HepG2 (cell line): Measurements from ENCODE around the gene ZNRF3. TPM values are rescaled to one million over a fixed set of nuclear protein-coding genes. Genes with fewer than 3 reads are reported as not detected.

Experiments used
- ARHGAP35 ChIP-seq: sonication (generic); formaldehyde crosslinking; IDR thresholded peaks from 2 replicates; pipeline ENCODE4 v1.9.0; 2022; ENCODE audit warnings: mild to moderate bottlenecking, inconsistent platforms, moderate library complexity, missing genetic modification reagents, borderline replicate concordance
- ATRX ChIP-seq: sonication (generic); formaldehyde crosslinking; IDR thresholded peaks from 2 replicates; pipeline ENCODE4 v1.4.0; 2020; ENCODE audit warnings: missing genetic modification reagents, borderline replicate concordance
- CAMTA2 ChIP-seq: sonication (generic); formaldehyde crosslinking; IDR thresholded peaks from 2 replicates; pipeline ENCODE4 v1.4.0; 2020; ENCODE audit warnings: mild to moderate bottlenecking, missing genetic modification reagents, borderline replicate concordance
- CBX1 ChIP-seq: IDR thresholded peaks from one replicate; pipeline ENCODE4 v1.6.1; 2016; ENCODE audit warnings: antibody characterized with exemption, low read depth
- CCDC6 ChIP-seq: sonication (generic); formaldehyde crosslinking; IDR thresholded peaks from 2 replicates; pipeline ENCODE4 v1.8.1; 2022; ENCODE audit warnings: mild to moderate bottlenecking, missing genetic modification reagents, moderate library complexity
- EZH2 ChIP-seq: conservative IDR thresholded peaks from 2 replicates; pipeline ENCODE4 v1.6.1; 2012; ENCODE audit warnings: mild to moderate bottlenecking, low read depth, low read length, moderate library complexity
- HDAC2 ChIP-seq: sonication (generic); formaldehyde crosslinking; IDR thresholded peaks from 2 replicates; pipeline ENCODE4 v1.4.0; 2020; ENCODE audit warnings: missing genetic modification reagents
- HNRNPUL1 ChIP-seq: fragments of 200-400 bp; formaldehyde crosslinking; IDR thresholded peaks from 2 replicates; pipeline ENCODE4 v1.6.1; 2017; ENCODE audit warnings: low read depth, mild to moderate bottlenecking, low read length, moderate library complexity
- NFRKB ChIP-seq: fragments of 450-650 bp; IDR thresholded peaks from 2 replicates; pipeline ENCODE4 v1.6.1; 2017
- POLR2G ChIP-seq: fragments of 200-400 bp; formaldehyde crosslinking; IDR thresholded peaks from 2 replicates; pipeline ENCODE4 v1.6.1; 2018; ENCODE audit warnings: mild to moderate bottlenecking, low read depth, low read length, moderate library complexity
- TCF7 ChIP-seq: sonication (generic); IDR thresholded peaks from 2 replicates; pipeline ENCODE4 v1.6.1; 2016; ENCODE audit warnings: antibody characterized with exemption, low read depth
- ZC3H4 ChIP-seq: sonication (generic); formaldehyde crosslinking; IDR thresholded peaks from 2 replicates; pipeline ENCODE4 v1.4.0; 2020; ENCODE audit warnings: missing genetic modification reagents, borderline replicate concordance
- ZNF292 ChIP-seq: sonication (generic); formaldehyde crosslinking; IDR thresholded peaks from 2 replicates; pipeline ENCODE4 v1.8.1; 2022; ENCODE audit warnings: mild to moderate bottlenecking, low read depth, missing genetic modification reagents, borderline replicate concordance
- ZNF33A ChIP-seq: sonication (generic); formaldehyde crosslinking; IDR thresholded peaks from 2 replicates; pipeline ENCODE4 v1.5.1; 2020; ENCODE audit warnings: missing genetic modification reagents, mild to moderate bottlenecking, moderate library complexity, borderline replicate concordance
- ZNF780A ChIP-seq: sonication (generic); formaldehyde crosslinking; IDR thresholded peaks from 2 replicates; pipeline ENCODE4 v1.8.0; 2022; ENCODE audit warnings: mild to moderate bottlenecking, missing genetic modification reagents, moderate library complexity
- polyA plus RNA-seq, 8 experiments: library from polyadenylated mRNA; depleted of rRNA in 3 of 8; stranded (reverse) in 7 of 8; unstranded in 1 of 8; fragments of >200 nt; fragmentation: Illumina TruSeq in 4 of 8; extraction: Trizol in 4 of 8; gene quantifications; 2 replicates each; pipeline versions ENCODE4 v1.2.1 to v1.2.3, GENCODE V29; 2011 to 2016; ENCODE audit warnings: low read depth in 4 of 8, missing spikeins in 1 of 8, mixed read lengths in 1 of 8; ENCODE audit not compliant: insufficient read depth in 1 of 8
- total RNA-seq, 5 experiments: library from RNA; depleted of rRNA; stranded (reverse); fragments of >200 nt; fragmentation: Illumina TruSeq; extraction: Trizol; gene quantifications; 2 replicates each; pipeline ENCODE4 v1.2.3, GENCODE V29; 2016; ENCODE audit warnings: low read depth in 1 of 5
- TF ChIP-seq, protein P1 (sequence below): sonication (generic); formaldehyde crosslinking; IDR thresholded peaks from 2 replicates; pipeline ENCODE4 v1.5.0; 2020; ENCODE audit warnings: missing genetic modification reagents
- TF ChIP-seq, protein P2 (sequence below): sonication (generic); formaldehyde crosslinking; conservative IDR thresholded peaks from 2 replicates; pipeline ENCODE4 v1.4.0; 2020; ENCODE audit warnings: missing genetic modification reagents
- TF ChIP-seq, protein P3 (sequence below): sonication (generic); formaldehyde crosslinking; IDR thresholded peaks from 2 replicates; pipeline ENCODE4 v1.4.0; 2020; ENCODE audit warnings: mild to moderate bottlenecking, missing genetic modification reagents
- TF ChIP-seq, protein P4 (sequence below), 2 experiments: sonication (generic) in 1 of 2; formaldehyde crosslinking in 1 of 2; IDR thresholded peaks; 2 replicates each; pipeline versions ENCODE4 v1.4.0 to v1.6.1; 2016 to 2020; ENCODE audit warnings: borderline replicate concordance in 1 of 2, low read depth in 1 of 2, mild to moderate bottlenecking in 1 of 2, missing genetic modification reagents in 1 of 2

The ZNRF3 gene
- total and polyA plus RNA-seq, 2 of the 13 experiments (the other 11 are each of a cell fraction or from before 2014, with no cell fraction given) = 20.3 to 36.7 TPM

DNA sequence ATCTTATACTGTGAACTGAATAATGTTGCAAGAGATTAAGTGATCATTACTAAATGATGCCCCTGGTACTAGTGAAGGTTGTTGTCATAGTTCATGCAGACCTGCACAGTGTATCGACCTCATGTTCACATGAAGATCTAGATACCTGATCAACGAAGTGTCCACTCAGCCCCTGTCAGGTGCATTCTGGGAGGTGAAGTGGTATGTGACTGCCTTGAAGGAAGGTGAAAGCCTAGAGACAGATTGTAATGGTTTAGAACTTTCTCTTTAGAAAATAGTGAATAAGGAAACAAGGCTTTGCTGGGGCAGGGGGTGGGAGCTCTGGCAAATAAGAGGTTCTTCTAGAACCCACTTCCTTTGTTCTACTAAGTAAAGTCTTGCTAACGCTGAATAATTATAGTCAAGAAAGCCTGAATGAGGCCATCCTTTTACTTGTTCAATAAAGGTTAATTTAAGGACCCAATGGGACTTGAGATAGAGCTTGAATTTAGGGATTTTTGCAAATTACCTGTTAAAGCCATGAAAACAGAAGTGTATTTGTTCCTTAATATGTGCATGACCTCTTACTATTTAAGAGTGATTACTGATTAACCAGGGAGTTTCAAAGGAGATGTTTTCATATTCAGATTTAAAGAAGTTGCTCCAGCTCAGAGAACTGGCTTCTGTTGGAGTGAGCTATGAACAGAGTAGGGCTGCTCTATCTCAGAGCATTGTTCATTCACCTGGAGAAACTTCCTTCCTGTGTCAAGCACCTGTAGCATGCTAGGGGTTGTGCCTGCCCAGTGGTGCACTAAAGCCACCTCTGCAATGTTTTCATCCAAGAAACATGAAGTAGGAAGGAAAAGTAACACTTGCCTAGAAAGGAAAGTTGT lies 132.9 kb downstream of the ZNRF3 start (continued):
- TF ChIP-seq ZC3H4 (CRISPR knock-in tag) = no peak
- TF ChIP-seq CCDC6 (CRISPR knock-in tag) = no peak
- no peak for TF ChIP-seq ZNF780A (CRISPR knock-in tag)
- 0 out of 2 replicates have a peak, but pooled peaks have one; percentile 20 for TF ChIP-seq HDAC2 (CRISPR knock-in tag)
- TF ChIP-seq ZNF292 (CRISPR knock-in tag) = 0 out of 2 replicates have a peak, but pooled peaks have one; percentile 35
- TF ChIP-seq CAMTA2 (CRISPR knock-in tag) = no peak
- TF ChIP-seq HNRNPUL1 = 0 out of 2 replicates have a peak, but pooled peaks have one; percentile 71
- no peak for TF ChIP-seq CBX1
- TF ChIP-seq ZNF33A (CRISPR knock-in tag) = no peak
- TF ChIP-seq NFRKB = no peak
- no peak for TF ChIP-seq EZH2
- 0 out of 2 replicates have a peak, but pooled peaks have one; percentile 36 for TF ChIP-seq POLR2G
- TF ChIP-seq TCF7 = no peak
- TF ChIP-seq, protein P1, sequence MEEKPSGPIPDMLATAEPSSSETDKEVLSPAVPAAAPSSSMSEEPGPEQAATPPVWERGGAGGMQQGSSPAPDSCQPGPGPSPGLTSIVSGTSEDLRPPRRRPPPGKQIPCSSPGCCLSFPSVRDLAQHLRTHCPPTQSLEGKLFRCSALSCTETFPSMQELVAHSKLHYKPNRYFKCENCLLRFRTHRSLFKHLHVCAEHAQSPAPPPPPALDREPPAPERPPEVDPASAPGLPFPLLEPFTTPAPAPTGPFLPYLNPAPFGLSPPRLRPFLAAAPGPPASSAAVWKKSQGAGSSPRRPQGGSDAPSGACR = 0 out of 2 replicates have a peak, but pooled peaks have one; percentile 39
- TF ChIP-seq ATRX (CRISPR knock-in tag) = no peak
- TF ChIP-seq, protein P2, sequence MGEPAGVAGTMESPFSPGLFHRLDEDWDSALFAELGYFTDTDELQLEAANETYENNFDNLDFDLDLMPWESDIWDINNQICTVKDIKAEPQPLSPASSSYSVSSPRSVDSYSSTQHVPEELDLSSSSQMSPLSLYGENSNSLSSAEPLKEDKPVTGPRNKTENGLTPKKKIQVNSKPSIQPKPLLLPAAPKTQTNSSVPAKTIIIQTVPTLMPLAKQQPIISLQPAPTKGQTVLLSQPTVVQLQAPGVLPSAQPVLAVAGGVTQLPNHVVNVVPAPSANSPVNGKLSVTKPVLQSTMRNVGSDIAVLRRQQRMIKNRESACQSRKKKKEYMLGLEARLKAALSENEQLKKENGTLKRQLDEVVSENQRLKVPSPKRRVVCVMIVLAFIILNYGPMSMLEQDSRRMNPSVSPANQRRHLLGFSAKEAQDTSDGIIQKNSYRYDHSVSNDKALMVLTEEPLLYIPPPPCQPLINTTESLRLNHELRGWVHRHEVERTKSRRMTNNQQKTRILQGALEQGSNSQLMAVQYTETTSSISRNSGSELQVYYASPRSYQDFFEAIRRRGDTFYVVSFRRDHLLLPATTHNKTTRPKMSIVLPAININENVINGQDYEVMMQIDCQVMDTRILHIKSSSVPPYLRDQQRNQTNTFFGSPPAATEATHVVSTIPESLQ (CRISPR knock-in tag) = no peak
- no peak for TF ChIP-seq ARHGAP35 (CRISPR knock-in tag)
- TF ChIP-seq, protein P3, sequence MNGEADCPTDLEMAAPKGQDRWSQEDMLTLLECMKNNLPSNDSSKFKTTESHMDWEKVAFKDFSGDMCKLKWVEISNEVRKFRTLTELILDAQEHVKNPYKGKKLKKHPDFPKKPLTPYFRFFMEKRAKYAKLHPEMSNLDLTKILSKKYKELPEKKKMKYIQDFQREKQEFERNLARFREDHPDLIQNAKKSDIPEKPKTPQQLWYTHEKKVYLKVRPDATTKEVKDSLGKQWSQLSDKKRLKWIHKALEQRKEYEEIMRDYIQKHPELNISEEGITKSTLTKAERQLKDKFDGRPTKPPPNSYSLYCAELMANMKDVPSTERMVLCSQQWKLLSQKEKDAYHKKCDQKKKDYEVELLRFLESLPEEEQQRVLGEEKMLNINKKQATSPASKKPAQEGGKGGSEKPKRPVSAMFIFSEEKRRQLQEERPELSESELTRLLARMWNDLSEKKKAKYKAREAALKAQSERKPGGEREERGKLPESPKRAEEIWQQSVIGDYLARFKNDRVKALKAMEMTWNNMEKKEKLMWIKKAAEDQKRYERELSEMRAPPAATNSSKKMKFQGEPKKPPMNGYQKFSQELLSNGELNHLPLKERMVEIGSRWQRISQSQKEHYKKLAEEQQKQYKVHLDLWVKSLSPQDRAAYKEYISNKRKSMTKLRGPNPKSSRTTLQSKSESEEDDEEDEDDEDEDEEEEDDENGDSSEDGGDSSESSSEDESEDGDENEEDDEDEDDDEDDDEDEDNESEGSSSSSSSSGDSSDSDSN = no peak
- TF ChIP-seq, protein P4, sequence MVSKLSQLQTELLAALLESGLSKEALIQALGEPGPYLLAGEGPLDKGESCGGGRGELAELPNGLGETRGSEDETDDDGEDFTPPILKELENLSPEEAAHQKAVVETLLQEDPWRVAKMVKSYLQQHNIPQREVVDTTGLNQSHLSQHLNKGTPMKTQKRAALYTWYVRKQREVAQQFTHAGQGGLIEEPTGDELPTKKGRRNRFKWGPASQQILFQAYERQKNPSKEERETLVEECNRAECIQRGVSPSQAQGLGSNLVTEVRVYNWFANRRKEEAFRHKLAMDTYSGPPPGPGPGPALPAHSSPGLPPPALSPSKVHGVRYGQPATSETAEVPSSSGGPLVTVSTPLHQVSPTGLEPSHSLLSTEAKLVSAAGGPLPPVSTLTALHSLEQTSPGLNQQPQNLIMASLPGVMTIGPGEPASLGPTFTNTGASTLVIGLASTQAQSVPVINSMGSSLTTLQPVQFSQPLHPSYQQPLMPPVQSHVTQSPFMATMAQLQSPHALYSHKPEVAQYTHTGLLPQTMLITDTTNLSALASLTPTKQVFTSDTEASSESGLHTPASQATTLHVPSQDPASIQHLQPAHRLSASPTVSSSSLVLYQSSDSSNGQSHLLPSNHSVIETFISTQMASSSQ (IDR thresholded peaks at IDR 0.05; ENCODE audit: low read depth) = peak; percentile 84
- TF ChIP-seq, protein P4 (CRISPR knock-in tag; IDR thresholded peaks at IDR 0.05; ENCODE audit: borderline replicate concordance) = peak; percentile 77; the same call in 1 of the 2 replicates
